KMS-11 (cell line): ENCODE results near the gene EPPIN.

Experiments used
- H2AFZ ChIP-seq: fragments of 200-600 bp; sonication (generic); 2 replicates; pipeline ENCODE4 v1.6.1; 2016; ENCODE audit warnings: antibody characterized with exemption, mixed run types, low read depth
- H3K27ac ChIP-seq: fragments of 200-600 bp; sonication (generic); 2 replicates; pipeline ENCODE4 v1.6.1; 2016; ENCODE audit warnings: mild to moderate bottlenecking, mixed run types
- H3K27me3 ChIP-seq: fragments of 200-600 bp; sonication (generic); 2 replicates; pipeline ENCODE4 v1.6.1; 2017; ENCODE audit warnings: mild to moderate bottlenecking, low read depth, mixed run types, moderate library complexity; ENCODE audit not compliant: insufficient read depth
- H3K36me3 ChIP-seq: fragments of 200-600 bp; sonication (generic); 2 replicates; pipeline ENCODE4 v1.6.1; 2017; ENCODE audit warnings: mild to moderate bottlenecking, mixed run types; ENCODE audit not compliant: insufficient read depth
- H3K4me1 ChIP-seq: fragments of 200-600 bp; sonication (generic); 2 replicates; pipeline ENCODE4 v1.6.1; 2016; ENCODE audit warnings: mild to moderate bottlenecking, low read depth, mixed run types; ENCODE audit not compliant: poor library complexity, severe bottlenecking
- H3K4me2 ChIP-seq: fragments of 200-600 bp; sonication (generic); 2 replicates; pipeline ENCODE4 v1.7.0; 2016; ENCODE audit warnings: mild to moderate bottlenecking, mixed run types
- H3K4me3 ChIP-seq: fragments of 200-600 bp; sonication (generic); IDR thresholded peaks from 2 replicates; pipeline ENCODE4 v1.6.1; 2017; ENCODE audit warnings: low read depth, low read length, mixed read lengths; ENCODE audit not compliant: insufficient read depth
- H3K79me2 ChIP-seq: fragments of 200-600 bp; sonication (generic); 2 replicates; pipeline ENCODE4 v1.6.1; 2016; ENCODE audit warnings: low read depth, mixed run types; ENCODE audit not compliant: insufficient read depth
- H3K9ac ChIP-seq: fragments of 200-600 bp; sonication (generic); 2 replicates; pipeline ENCODE4 v1.6.1; 2016; ENCODE audit warnings: mild to moderate bottlenecking, mixed run types
- H4K20me1 ChIP-seq: fragments of 200-600 bp; sonication (generic); 2 replicates; pipeline ENCODE4 v1.6.1; 2016; ENCODE audit warnings: mild to moderate bottlenecking, mixed run types; ENCODE audit not compliant: insufficient read depth
- CTCF ChIP-seq: fragments of 200-600 bp; sonication (generic); conservative IDR thresholded peaks from 2 replicates; pipeline ENCODE4 v1.6.1; 2017; ENCODE audit warnings: low read depth, mild to moderate bottlenecking, antibody characterized with exemption, low read length, moderate library complexity, mixed read lengths

The EPPIN gene

GRCh38 chr20:45547206-45547770, at the start of gene EPPIN:
Gene EPPIN (minus strand): TSS chr20:45547401. CDS start chr20:45547357, 44 bp downstream.
- TF ChIP-seq CTCF: no peak
- H3K79me2 ChIP-seq: no peaks in the 10 kb centered on the region
- no peak within 1 kb of the TSS for H3K4me3 ChIP-seq
- H3K9ac ChIP-seq: no peak within 1 kb of the TSS
- H3K36me3 ChIP-seq: no peaks in the 10 kb centered on the region
- no peak within 1 kb of the TSS for H3K27ac ChIP-seq
- H3K4me2 ChIP-seq: no peak within 1 kb of the TSS
- H4K20me1 ChIP-seq: no peaks in the 10 kb centered on the region
- no peaks in the 10 kb centered on the region for H3K27me3 ChIP-seq
- no peaks in the 10 kb centered on the region for H3K4me1 ChIP-seq
- H2AFZ ChIP-seq: no peak within 1 kb of the TSS

GRCh38 chr20:45595235-45595634, 48.0 kb upstream of the EPPIN start:
- Histone ChIP-seq H3K4me2 (no peak overlapping the region), H3K79me2 (no peaks in the 10 kb centered on the region), H3K9ac (no peak overlapping the region), H3K4me3 (no peak overlapping the region), H3K4me1 (no peaks in the 10 kb centered on the region), H3K27ac (no peak overlapping the region), H4K20me1 (no peaks in the 10 kb centered on the region), H3K36me3 (no peaks in the 10 kb centered on the region), H2AFZ (no peak overlapping the region), H3K27me3 (no peaks in the 10 kb centered on the region)
- TF ChIP-seq CTCF: no peak

- Histone ChIP-seq H3K9ac (no peak overlapping the region), H3K4me3 (no peak overlapping the region), H3K79me2 (no peaks in the 10 kb centered on the region), H3K4me1 (no peaks in the 10 kb centered on the region), H2AFZ (no peak overlapping the region), H3K36me3 (no peaks in the 10 kb centered on the region), H3K27me3 (no peaks in the 10 kb centered on the region), H3K4me2 (no peak overlapping the region), H3K27ac (no peak overlapping the region), H4K20me1 (no peaks in the 10 kb centered on the region)
- TF ChIP-seq CTCF: no peak
Observed at GRCh38 chr20:45593498-45593897, 46.3 kb upstream of the EPPIN start.

- H3K4me2 ChIP-seq: no peak overlapping the region
- no peaks in the 10 kb centered on the region for H3K4me1 ChIP-seq
- H3K4me3 ChIP-seq: no peak overlapping the region
- no peaks in the 10 kb centered on the region for H3K36me3 ChIP-seq
- no peaks in the 10 kb centered on the region for H3K79me2 ChIP-seq
- H2AFZ ChIP-seq: no peak overlapping the region
- no peaks in the 10 kb centered on the region for H4K20me1 ChIP-seq
- H3K9ac ChIP-seq: no peak overlapping the region
- TF ChIP-seq CTCF: peak; percentile 83
- H3K27me3 ChIP-seq: no peaks in the 10 kb centered on the region
- no peak overlapping the region for H3K27ac ChIP-seq
Observed at GRCh38 chr20:45592574-45593189, 45.5 kb upstream of the EPPIN start.
